Sigmoid colon (tissue), 7 donors: ENCODE measurements around the gene GLG1. TPM values are rescaled to one million over a fixed set of nuclear protein-coding genes. Genes with fewer than 3 reads are reported as not detected.
A peak's percentile ranks its signal among the peaks of the same experiment; 100 is the strongest.

Experiments
- DNase-seq: peaks from one replicate; pipeline ENCODE4 v3.0.0-alpha.2; 2019
- H3K27ac ChIP-seq, 4 donors: fragments of 200-600 bp; sonication (generic); one replicate each; pipeline ENCODE4 v1.5.1; 2016 to 2019; ENCODE audit warnings: mild to moderate bottlenecking in 1 of 4
- H3K27me3 ChIP-seq, 3 donors: fragments of 200-600 bp; sonication (generic); one replicate each; pipeline ENCODE4 v1.5.1; 2019; ENCODE audit warnings: mild to moderate bottlenecking in 1 of 3
- H3K36me3 ChIP-seq, 4 donors: fragments of 200-600 bp; sonication (generic); one replicate each; pipeline ENCODE4 v1.5.1; 2016 to 2019
- H3K4me1 ChIP-seq, 4 donors: fragments of 200-600 bp; sonication (generic); one replicate each; pipeline ENCODE4 v1.5.1; 2017 to 2019
- H3K4me3 ChIP-seq, 4 donors: fragments of 200-600 bp; sonication (generic); one replicate each; pipeline ENCODE4 v1.5.1; 2017 to 2019; ENCODE audit warnings: mild to moderate bottlenecking in 2 of 4, moderate library complexity in 1 of 4
- H3K9me3 ChIP-seq, 4 donors: fragments of 200-600 bp in 3 of 4; sonication (generic) in 3 of 4; one replicate each; pipeline versions ENCODE4 v1.5.1 to v1.6.1; 2013 to 2019
- EP300 ChIP-seq, 4 donors: sonication (generic); formaldehyde crosslinking; IDR thresholded peaks; one replicate each; pipeline ENCODE4 v1.6.1; 2017; ENCODE audit warnings: antibody characterized with exemption in 4 of 4
- POLR2A ChIP-seq, 2 donors: fragments of 450-650 bp; IDR thresholded peaks; one replicate each; pipeline ENCODE4 v1.6.1; 2016; ENCODE audit warnings: antibody characterized with exemption in 2 of 2, mild to moderate bottlenecking in 2 of 2, moderate library complexity in 2 of 2
- POLR2AphosphoS5 ChIP-seq, 4 donors: sonication (generic); formaldehyde crosslinking; IDR thresholded peaks; one replicate each; pipeline ENCODE4 v1.6.1; 2017; ENCODE audit warnings: antibody characterized with exemption in 4 of 4
- WGBS, 2 donors: extraction: QIAGEN DNeasy Blood & Tissue Kit; methylation state at CpG; one replicate each; pipeline ENCODE4 v1.1.7; 2013; 5-methylcytosine and 5-hydroxymethylcytosine counted together
- intact Hi-C: fragments of 100-400 bp; cut with DNase I; formaldehyde crosslinking; loops from one replicate; pipeline ENCODE4 v1.15.1; 2023
- polyA plus RNA-seq, 3 donors: library from polyadenylated mRNA; stranded (reverse); fragments of 200-250 nt; gene quantifications; one replicate each; pipeline ENCODE4 v1.2.3, GENCODE V29; 2013
- total RNA-seq, 4 donors: library from RNA; depleted of rRNA; stranded (reverse); fragments of >200 nt; gene quantifications; one replicate each; pipeline ENCODE4 v1.1.0, GENCODE V29; 2016
- TF ChIP-seq, protein P1 (sequence below), 4 experiments: fragments of 450-650 bp in 3 of 4; fragments of 200-600 bp in 1 of 4; IDR thresholded peaks; one replicate each; pipeline ENCODE4 v1.5.1; 2016 to 2019; ENCODE audit warnings: antibody characterized with exemption in 4 of 4, mild to moderate bottlenecking in 3 of 4, moderate library complexity in 2 of 4
- donor health status: healthy with polysubstance abuse.
- donor health status: Bipolar disorder and iron deficiency.
- donor health status: healthy.

GLG1 gene
- total and polyA plus RNA-seq, 7 donors, result 4.2 to 138 (median 78.7) TPM

DNA sequence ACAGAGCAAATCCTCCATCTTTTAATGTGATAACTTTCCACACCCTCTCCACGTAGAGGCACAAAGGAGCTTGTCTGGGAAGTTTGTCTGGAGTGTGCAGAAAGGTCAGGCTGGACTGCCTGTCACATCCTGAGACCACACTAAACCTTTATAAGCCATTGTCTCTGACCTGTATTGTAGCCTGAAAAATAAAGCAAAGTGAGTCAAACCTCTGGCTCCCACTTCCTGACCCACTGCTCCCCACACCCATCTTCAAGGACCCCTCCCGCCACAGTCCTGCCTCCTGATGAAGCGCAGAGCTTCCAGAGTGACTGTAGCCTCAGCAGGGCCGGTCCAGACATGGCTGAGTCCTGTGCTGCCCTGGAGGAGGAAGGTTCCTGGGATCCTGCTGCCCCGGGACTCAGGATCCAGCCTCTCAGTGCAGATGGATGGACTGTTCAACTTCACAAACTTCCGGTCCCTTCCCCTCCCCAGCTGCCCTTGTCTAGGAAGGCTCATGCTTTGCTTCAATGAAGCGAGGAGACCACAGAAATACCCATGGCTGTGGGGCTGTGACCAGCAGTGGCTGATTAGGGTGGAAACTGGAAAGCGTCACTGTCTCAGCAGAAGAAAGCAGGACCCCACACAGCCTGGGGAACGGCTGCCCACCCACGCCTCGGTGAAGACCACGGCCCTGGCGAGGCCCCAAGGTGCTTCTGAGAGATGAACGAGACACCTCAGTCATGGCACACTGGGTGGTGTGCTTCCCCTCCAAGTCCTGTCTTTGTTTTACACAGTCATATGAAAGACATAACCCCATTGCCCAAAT lies 154.8 kb downstream of the GLG1 start:
- H3K36me3 ChIP-seq, result peaks cover 0 to 73% (median 40%) of the 10 kb centered on the region in 4 donors
- intact Hi-C loops, result no loop called here
- whole genome bisulfite sequencing, 2 donors, result 84 to 93% methylated on average over 14 of the region's 14 CpGs

GRCh38 chr16:74450967-74451760 lies 155.8 kb downstream of the GLG1 start:
- DNase-seq, result no peak
- Histone ChIP-seq H3K36me3 (peaks cover 0 to 63% (median 34%) of the 10 kb centered on the region in 4 donors), H3K27me3 (no peaks in the 10 kb centered on the region)

More for the DNA sequence above, 154.8 kb downstream of the GLG1 start:
- Histone ChIP-seq H3K27ac (no peak overlapping the region), H3K9me3 (no peaks in the 10 kb centered on the region), H3K4me3 (no peak overlapping the region), H3K27me3 (no peaks in the 10 kb centered on the region), H3K4me1 (peaks cover 0 to 14% (median 10%) of the 10 kb centered on the region in 4 donors)
- DNase-seq, result no peak
- TF ChIP-seq POLR2A (IDR thresholded peaks at IDR 0.05) (no peak), EP300 (IDR thresholded peaks at IDR 0.05) (no peak), POLR2AphosphoS5 (IDR thresholded peaks at IDR 0.05) (no peak)
- TF ChIP-seq, protein P1, sequence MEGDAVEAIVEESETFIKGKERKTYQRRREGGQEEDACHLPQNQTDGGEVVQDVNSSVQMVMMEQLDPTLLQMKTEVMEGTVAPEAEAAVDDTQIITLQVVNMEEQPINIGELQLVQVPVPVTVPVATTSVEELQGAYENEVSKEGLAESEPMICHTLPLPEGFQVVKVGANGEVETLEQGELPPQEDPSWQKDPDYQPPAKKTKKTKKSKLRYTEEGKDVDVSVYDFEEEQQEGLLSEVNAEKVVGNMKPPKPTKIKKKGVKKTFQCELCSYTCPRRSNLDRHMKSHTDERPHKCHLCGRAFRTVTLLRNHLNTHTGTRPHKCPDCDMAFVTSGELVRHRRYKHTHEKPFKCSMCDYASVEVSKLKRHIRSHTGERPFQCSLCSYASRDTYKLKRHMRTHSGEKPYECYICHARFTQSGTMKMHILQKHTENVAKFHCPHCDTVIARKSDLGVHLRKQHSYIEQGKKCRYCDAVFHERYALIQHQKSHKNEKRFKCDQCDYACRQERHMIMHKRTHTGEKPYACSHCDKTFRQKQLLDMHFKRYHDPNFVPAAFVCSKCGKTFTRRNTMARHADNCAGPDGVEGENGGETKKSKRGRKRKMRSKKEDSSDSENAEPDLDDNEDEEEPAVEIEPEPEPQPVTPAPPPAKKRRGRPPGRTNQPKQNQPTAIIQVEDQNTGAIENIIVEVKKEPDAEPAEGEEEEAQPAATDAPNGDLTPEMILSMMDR (IDR thresholded peaks at IDR 0.05), result no peak

DNA sequence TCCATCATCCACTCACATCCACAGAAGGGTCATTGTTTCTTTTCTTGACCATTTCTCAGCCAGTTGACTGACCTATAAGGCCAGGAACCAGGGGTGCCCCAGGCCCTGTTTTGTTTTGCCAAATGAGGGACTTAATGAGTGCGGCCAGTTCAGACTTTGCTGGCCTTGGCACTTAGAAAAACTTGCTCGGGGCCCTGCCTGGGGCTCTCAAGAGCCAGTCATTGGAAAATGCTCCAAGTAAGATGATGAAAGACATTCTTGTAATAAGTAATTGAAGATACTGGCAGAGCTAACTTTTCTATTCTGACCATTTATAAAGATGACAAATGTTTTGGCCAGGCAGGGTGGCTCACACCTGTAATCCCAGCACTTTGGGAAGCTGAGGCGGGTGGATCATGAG lies 156.7 kb downstream of the GLG1 start:
- H3K36me3 ChIP-seq, result peaks cover 0 to 53% (median 26%) of the 10 kb centered on the region in 4 donors
- H3K27me3 ChIP-seq, result no peaks in the 10 kb centered on the region
- intact Hi-C loops, result no loop called here
- no peaks in the 10 kb centered on the region for H3K9me3 ChIP-seq
- peak overlapping the region; percentile 57 to 70 (median 64) for H3K27ac ChIP-seq
- H3K4me1 ChIP-seq, result peaks cover 0 to 14% (median 10%) of the 10 kb centered on the region in 4 donors
- 94 to 95% methylated on average over 3 of the region's 3 CpGs for WGBS, 2 donors
- DNase-seq, result no peak
- no peak for TF ChIP-seq POLR2A (IDR thresholded peaks at IDR 0.05)
- TF ChIP-seq EP300 (IDR thresholded peaks at IDR 0.05), result no peak
- TF ChIP-seq POLR2AphosphoS5 (IDR thresholded peaks at IDR 0.05), result no peak
- TF ChIP-seq, protein P1 (IDR thresholded peaks at IDR 0.05), result no peak
- no peak overlapping the region for H3K4me3 ChIP-seq

More at GRCh38 chr16:74450967-74451760, 155.8 kb downstream of the GLG1 start:
- peaks cover 0 to 14% (median 10%) of the 10 kb centered on the region in 4 donors for H3K4me1 ChIP-seq
- TF ChIP-seq POLR2A (IDR thresholded peaks at IDR 0.05), result no peak
- no peak for TF ChIP-seq POLR2AphosphoS5 (IDR thresholded peaks at IDR 0.05)
- no peak for TF ChIP-seq EP300 (IDR thresholded peaks at IDR 0.05)
- TF ChIP-seq, protein P1 (IDR thresholded peaks at IDR 0.05), result no peak
- WGBS, 2 donors, result 97% methylated on average over 20 of the region's 20 CpGs
- no peaks in the 10 kb centered on the region for H3K9me3 ChIP-seq
- intact Hi-C loops, result no loop called here
- no peak overlapping the region for H3K27ac ChIP-seq
- no peak overlapping the region for H3K4me3 ChIP-seq

DNA sequence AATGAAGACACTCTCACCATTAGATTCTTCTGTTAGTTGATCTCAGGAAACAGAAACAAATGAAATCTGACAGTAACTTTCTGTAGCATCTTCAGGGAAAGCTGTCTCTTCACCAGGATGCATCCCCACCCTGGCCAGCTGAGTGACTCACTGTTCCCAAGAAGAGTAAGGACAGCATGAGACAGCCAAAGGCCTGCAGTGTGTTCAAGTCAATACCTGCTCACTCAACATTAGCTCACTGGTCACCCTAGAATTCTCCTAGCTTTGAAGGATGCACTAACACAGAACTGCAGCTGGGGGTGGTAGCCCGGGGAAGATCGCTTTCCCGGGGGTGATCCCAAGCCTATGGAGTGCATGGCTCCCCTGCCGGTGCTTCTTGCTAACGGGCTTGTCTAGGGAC lies 157.4 kb downstream of the GLG1 start:
- DNase-seq, result peak; percentile 78
- H3K4me1 ChIP-seq, result peaks cover 0 to 14% (median 10%) of the 10 kb centered on the region in 4 donors

More for the DNA sequence above, 157.4 kb downstream of the GLG1 start:
- no peak for TF ChIP-seq POLR2A (IDR thresholded peaks at IDR 0.05)
- TF ChIP-seq POLR2AphosphoS5 (IDR thresholded peaks at IDR 0.05), result no peak
- TF ChIP-seq, protein P1 (IDR thresholded peaks at IDR 0.05), result no peak
- TF ChIP-seq EP300 (IDR thresholded peaks at IDR 0.05), result no peak
- Histone ChIP-seq H3K36me3 (peaks cover 0 to 48% (median 25%) of the 10 kb centered on the region in 4 donors), H3K27ac (peak overlapping the region; percentile 57 to 70 (median 64)), H3K9me3 (no peaks in the 10 kb centered on the region), H3K4me3 (no peak overlapping the region), H3K27me3 (no peaks in the 10 kb centered on the region)
- 94 to 95% methylated on average over 5 of the region's 5 CpGs for WGBS, 2 donors
- intact Hi-C loops, result no loop called here
